IMR-90 (cell line): ENCODE measurements around the gene CLEC2B. TPM values are rescaled to one million over a fixed set of nuclear protein-coding genes. Genes with fewer than 3 reads are reported as not detected.

Experiments used
- ATAC-seq: fragments of 200-7000 bp; cut with Tn5 transposase; 2 replicates; pipeline ENCODE4 v1.9.1; 2020; ENCODE audit warnings: low read depth, mild to moderate bottlenecking, moderate library complexity
- BruUV-seq: library from RNA; stranded (reverse); fragments of 400-500 nt; replicated peaks from 2 replicates; lab custom pipeline; 2021; lab: Mats Ljungman, UMichigan
- CTCF ChIA-PET: fragments of 300-600 bp; formaldehyde crosslinking; extraction: SDS; loops from one replicate; lab custom pipeline; 2021; ENCODE audit warnings: antibody characterized with exemption; lab: Yijun Ruan, JAX
- POLR2A ChIA-PET: fragments of 300-600 bp; sonication (Branson Sonifier 250); formaldehyde crosslinking; loops from one replicate; lab custom pipeline; 2022; ENCODE audit warnings: antibody characterized with exemption; ENCODE audit not compliant: unreplicated experiment; lab: Charles Lee
- DNase-seq: peaks from one replicate; pipeline ENCODE4 v3.0.0; 2013
- H2AFZ ChIP-seq: replicated peaks from 2 replicates; pipeline ENCODE3; 2013; ENCODE audit warnings: low read length, mild to moderate bottlenecking; ENCODE audit not compliant: poor library complexity
- H2AK5ac ChIP-seq: 2 replicates; pipeline ENCODE4 v1.6.1; 2013; ENCODE audit warnings: low read depth, low read length, inconsistent platforms
- H2AK9ac ChIP-seq: replicated peaks from 2 replicates; pipeline ENCODE3; 2013; ENCODE audit warnings: mild to moderate bottlenecking, low read depth, low read length, moderate library complexity; ENCODE audit not compliant: poor library complexity
- H2BK120ac ChIP-seq: 2 replicates; pipeline ENCODE4 v1.6.1; 2013; ENCODE audit warnings: low read depth, low read length, inconsistent platforms
- H2BK15ac ChIP-seq: 3 replicates; pipeline ENCODE4 v1.6.1; 2013; ENCODE audit warnings: low read depth, low read length, inconsistent platforms
- H2BK20ac ChIP-seq: 2 replicates; pipeline ENCODE4 v1.6.1; 2013; ENCODE audit warnings: low read depth, mild to moderate bottlenecking, inconsistent platforms, low read length, moderate library complexity
- H2BK5ac ChIP-seq: 2 replicates; pipeline ENCODE4 v1.6.1; 2013; ENCODE audit warnings: mild to moderate bottlenecking, low read depth, low read length, inconsistent platforms; ENCODE audit not compliant: poor library complexity, severe bottlenecking
- H3K14ac ChIP-seq: replicated peaks from 2 replicates; pipeline ENCODE4 v1.6.1; 2013; ENCODE audit warnings: low read depth, low read length, inconsistent platforms
- H3K18ac ChIP-seq: 2 replicates; pipeline ENCODE4 v1.6.1; 2013; ENCODE audit warnings: low read depth, low read length, control low read depth
- H3K23ac ChIP-seq: 2 replicates; pipeline ENCODE4 v1.6.1; 2013; ENCODE audit warnings: low read depth, low read length, inconsistent platforms
- H3K27ac ChIP-seq: 2 replicates; pipeline ENCODE4 v1.5.1; 2013; ENCODE audit warnings: mild to moderate bottlenecking, control low read depth, low read length; ENCODE audit not compliant: insufficient read depth
- H3K27me3 ChIP-seq: 2 replicates; pipeline ENCODE4 v1.6.1; 2013; ENCODE audit warnings: low read length; ENCODE audit not compliant: control insufficient read depth, insufficient read depth
- H3K36me3 ChIP-seq: 2 replicates; pipeline ENCODE4 v1.6.1; 2013; ENCODE audit warnings: low read length, mixed read lengths; ENCODE audit not compliant: control insufficient read depth, insufficient read depth
- H3K4ac ChIP-seq: 2 replicates; pipeline ENCODE4 v1.6.1; 2013; ENCODE audit warnings: low read depth, low read length, inconsistent platforms
- H3K4me1 ChIP-seq: 2 replicates; pipeline ENCODE4 v1.6.1; 2013; ENCODE audit warnings: low read length, mixed read lengths; ENCODE audit not compliant: control insufficient read depth, insufficient read depth
- H3K4me2 ChIP-seq: 2 replicates; pipeline ENCODE4 v1.6.1; 2013; ENCODE audit warnings: low read depth, mild to moderate bottlenecking, control low read depth, low read length, moderate library complexity
- H3K4me3 ChIP-seq: 2 replicates; pipeline ENCODE4 v1.5.1; 2013; ENCODE audit warnings: low read depth, mild to moderate bottlenecking, control low read depth, low read length, moderate library complexity; ENCODE audit not compliant: insufficient read depth
- H3K56ac ChIP-seq: 2 replicates; pipeline ENCODE4 v1.6.1; 2013; ENCODE audit warnings: low read length, inconsistent platforms; ENCODE audit not compliant: insufficient read depth; ENCODE audit errors: extremely low read depth
- H3K79me1 ChIP-seq, 2 experiments: 2 replicates each; pipeline ENCODE4 v1.6.1; 2013; ENCODE audit warnings: low read length in 2 of 2, inconsistent platforms in 1 of 2, low read depth in 1 of 2
- H3K9ac ChIP-seq: 2 replicates; pipeline ENCODE4 v1.6.1; 2013; ENCODE audit warnings: low read depth, low read length, control low read depth
- H3K9me1 ChIP-seq: 2 replicates; pipeline ENCODE4 v1.6.1; 2013; ENCODE audit warnings: low read length, inconsistent platforms; ENCODE audit not compliant: insufficient read depth
- H3K9me3 ChIP-seq: 2 replicates; pipeline ENCODE4 v1.6.1; 2013; ENCODE audit warnings: low read length; ENCODE audit not compliant: control insufficient read depth, insufficient read depth
- H4K20me1 ChIP-seq: 2 replicates; pipeline ENCODE4 v1.6.1; 2013; ENCODE audit warnings: low read length, inconsistent platforms; ENCODE audit not compliant: insufficient read depth
- H4K5ac ChIP-seq: 2 replicates; pipeline ENCODE4 v1.6.1; 2013; ENCODE audit warnings: mild to moderate bottlenecking, low read depth, low read length, control low read depth
- H4K8ac ChIP-seq, 2 experiments: 2 replicates each; pipeline ENCODE4 v1.6.1; 2013; ENCODE audit warnings: low read depth in 2 of 2, low read length in 2 of 2, control low read depth in 1 of 2, inconsistent platforms in 1 of 2
- H4K91ac ChIP-seq: 2 replicates; pipeline ENCODE4 v1.6.1; 2013; ENCODE audit warnings: low read depth, low read length, inconsistent platforms; ENCODE audit not compliant: insufficient read depth
- CEBPB ChIP-seq: IDR thresholded peaks from 2 replicates; pipeline ENCODE4 v1.6.1; 2012; ENCODE audit warnings: low read depth, low read length, improper control_type of control experiment
- CHD1 ChIP-seq: IDR thresholded peaks from 2 replicates; pipeline ENCODE4 v1.6.1; 2012; ENCODE audit warnings: low read depth, low read length, improper control_type of control experiment
- FOS ChIP-seq: fragments of 150-350 bp; IDR thresholded peaks from 2 replicates; pipeline ENCODE4 v1.6.1; 2016; ENCODE audit warnings: low read depth, low read length
- MAFK ChIP-seq: IDR thresholded peaks from 2 replicates; pipeline ENCODE4 v1.6.1; 2012; ENCODE audit warnings: low read depth, low read length, improper control_type of control experiment
- MAZ ChIP-seq: IDR thresholded peaks from 2 replicates; pipeline ENCODE4 v1.6.1; 2012; ENCODE audit warnings: low read depth, mild to moderate bottlenecking, low read length, improper control_type of control experiment, moderate library complexity, borderline replicate concordance
- MXI1 ChIP-seq: IDR thresholded peaks from 2 replicates; pipeline ENCODE4 v1.6.1; 2012; ENCODE audit warnings: low read depth, mild to moderate bottlenecking, low read length, moderate library complexity, borderline replicate concordance
- RAD21 ChIP-seq: IDR thresholded peaks from 2 replicates; pipeline ENCODE4 v1.6.1; 2012; ENCODE audit warnings: low read length, improper control_type of control experiment
- RFX5 ChIP-seq: IDR thresholded peaks from 2 replicates; pipeline ENCODE4 v1.8.0; 2012; ENCODE audit warnings: low read depth, mild to moderate bottlenecking, low read length, moderate library complexity
- SMC3 ChIP-seq: fragments of 150-350 bp; IDR thresholded peaks from 2 replicates; pipeline ENCODE4 v1.6.1; 2016; ENCODE audit warnings: low read depth, mild to moderate bottlenecking, antibody characterized with exemption, low read length, moderate library complexity
- WGBS, 2 experiments: methylation state at CpG; one replicate each; pipeline versions ENCODE4 v1.1.5 to v1.1.7; 2013; ENCODE audit warnings: missing lambda C conversion rate in 2 of 2; ENCODE audit not compliant: insufficient read length in 1 of 2; ENCODE audit errors: extremely low coverage in 2 of 2; 5-methylcytosine and 5-hydroxymethylcytosine counted together
- dilution Hi-C: fragments of 300-500 bp; cut with HindIII; formaldehyde crosslinking; loops from one replicate; pipeline ENCODE4 v1.14.3; 2018; ENCODE audit warnings: low sequenced_read_pairs; ENCODE audit not compliant: unreplicated experiment
- in situ Hi-C: fragments of 300-500 bp; cut with MboI; formaldehyde crosslinking; loops from 3 replicates; pipeline ENCODE4 v1.14.3; 2019; ENCODE audit warnings: low sequenced_read_pairs, inconsistent platforms, mixed read lengths
- intact Hi-C: fragments of 100-400 bp; cut with micrococcal nuclease; formaldehyde crosslinking; loops from 2 replicates; pipeline ENCODE4 v1.10.0; 2022
- polyA plus RNA-seq, 3 experiments: library from polyadenylated mRNA; depleted of rRNA; stranded (reverse); fragments of >200 nt; gene quantifications; 2 replicates each; pipeline ENCODE4 v1.2.3, GENCODE V29; 2012; ENCODE audit warnings: low replicate concordance in 1 of 3
- total RNA-seq: library from RNA; depleted of rRNA; stranded (reverse); fragments of >200 nt; gene quantifications from 2 replicates; pipeline ENCODE4 v1.2.3, GENCODE V29; 2012
- TF ChIP-seq, protein P1 (sequence below): fragments of 150-350 bp; IDR thresholded peaks from 2 replicates; pipeline ENCODE4 v1.6.1; 2016; ENCODE audit warnings: low read depth, mild to moderate bottlenecking, low read length, moderate library complexity, borderline replicate concordance

The CLEC2B gene
- total and polyA plus RNA-seq, 2 of the 4 experiments (the other 2 are of a cell fraction) = 0.18 to 0.31 TPM

DNA sequence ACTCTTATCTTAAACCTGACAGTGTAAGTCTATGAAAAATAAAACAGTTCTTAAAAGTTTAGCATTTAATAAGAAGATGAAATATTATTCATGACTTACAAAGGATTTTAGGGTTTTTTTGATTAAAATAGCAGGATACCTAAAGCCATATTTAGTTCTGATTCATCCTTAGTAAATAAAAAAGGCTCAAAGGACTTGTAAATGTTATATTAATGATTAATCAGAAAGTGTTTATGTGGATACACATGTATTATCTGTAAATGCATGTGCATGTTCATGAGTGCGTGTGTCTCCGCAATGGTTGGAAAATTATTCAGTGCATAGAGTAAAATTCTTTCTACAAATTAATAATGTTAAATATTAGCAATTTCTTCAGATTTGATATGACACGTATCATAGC lies 37.4 kb downstream of the CLEC2B start:
- dilution Hi-C loops (no loop called here), in situ Hi-C loops (no loop called here), intact Hi-C loops (no loop called here)
- Histone ChIP-seq H3K14ac (no peak overlapping the region), H4K8ac (no peak overlapping the region), H3K9me3 (no peaks in the 10 kb centered on the region), H2AFZ (no peak overlapping the region), H2BK5ac (no peak overlapping the region), H2AK5ac (no peak overlapping the region), H3K36me3 (no peaks in the 10 kb centered on the region), H3K23ac (no peak overlapping the region), H3K9me1 (no peaks in the 10 kb centered on the region), H3K4me1 (no peaks in the 10 kb centered on the region), H3K4me3 (no peak overlapping the region), H4K91ac (no peak overlapping the region), H2BK15ac (no peak overlapping the region), H2BK120ac (no peak overlapping the region), H3K9ac (no peak overlapping the region), H3K4ac (no peak overlapping the region), H3K27ac (no peak overlapping the region), H3K4me2 (no peak overlapping the region), H4K5ac (no peak overlapping the region), H3K56ac (no peak overlapping the region), H2BK20ac (no peak overlapping the region), H2AK9ac (no peak overlapping the region), H3K79me1 (no peaks in the 10 kb centered on the region), H3K27me3 (no peaks in the 10 kb centered on the region), H4K20me1 (no peaks in the 10 kb centered on the region), H3K18ac (no peak overlapping the region)
- ATAC-seq (no peak), DNase-seq (no peak)
- ChIA-PET CTCF (interaction anchor here (0.6 kb wide), 1 partner anchor 511 kb away, joined by 4 read pairs; no protein-coding TSS in a partner anchor), POLR2A (no interaction called here)
- no CpG with 5 or more reads among the region's 3 CpGs for WGBS, 2 experiments
- no TSS peak for BruUV-seq
- TF ChIP-seq SMC3 (no peak), RAD21 (no peak), RFX5 (no peak), CHD1 (no peak), MAFK (no peak), FOS (no peak), MAZ (no peak), MXI1 (no peak), CEBPB (no peak)
- TF ChIP-seq, protein P1, sequence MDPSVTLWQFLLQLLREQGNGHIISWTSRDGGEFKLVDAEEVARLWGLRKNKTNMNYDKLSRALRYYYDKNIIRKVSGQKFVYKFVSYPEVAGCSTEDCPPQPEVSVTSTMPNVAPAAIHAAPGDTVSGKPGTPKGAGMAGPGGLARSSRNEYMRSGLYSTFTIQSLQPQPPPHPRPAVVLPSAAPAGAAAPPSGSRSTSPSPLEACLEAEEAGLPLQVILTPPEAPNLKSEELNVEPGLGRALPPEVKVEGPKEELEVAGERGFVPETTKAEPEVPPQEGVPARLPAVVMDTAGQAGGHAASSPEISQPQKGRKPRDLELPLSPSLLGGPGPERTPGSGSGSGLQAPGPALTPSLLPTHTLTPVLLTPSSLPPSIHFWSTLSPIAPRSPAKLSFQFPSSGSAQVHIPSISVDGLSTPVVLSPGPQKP = no peak
